Epithelial cell of proximal tubule (primary cell): ENCODE measurements around the gene ACTRT2. TPM values are rescaled to one million over a fixed set of nuclear protein-coding genes. Genes with fewer than 3 reads are reported as not detected.

Source experiments
- DNase-seq: peaks from one replicate; pipeline ENCODE4 v3.0.0-alpha.2; 2011; ENCODE audit warnings: low read depth
- H3K4me3 ChIP-seq: 2 replicates; pipeline ENCODE4 v1.5.1; 2011; ENCODE audit warnings: low read depth, mild to moderate bottlenecking, low read length
- total RNA-seq: library from RNA; depleted of rRNA; stranded (reverse); fragments of >200 nt; gene quantifications from 2 replicates; pipeline ENCODE4 v1.2.3, GENCODE V29; 2015
- TF ChIP-seq, protein P1 (sequence below): conservative IDR thresholded peaks from 2 replicates; pipeline ENCODE4 v1.5.1; 2012; ENCODE audit warnings: low read depth, mild to moderate bottlenecking, low read length

The ACTRT2 gene
- total RNA-seq, 1 donor from 2014 or later = not detected

DNA sequence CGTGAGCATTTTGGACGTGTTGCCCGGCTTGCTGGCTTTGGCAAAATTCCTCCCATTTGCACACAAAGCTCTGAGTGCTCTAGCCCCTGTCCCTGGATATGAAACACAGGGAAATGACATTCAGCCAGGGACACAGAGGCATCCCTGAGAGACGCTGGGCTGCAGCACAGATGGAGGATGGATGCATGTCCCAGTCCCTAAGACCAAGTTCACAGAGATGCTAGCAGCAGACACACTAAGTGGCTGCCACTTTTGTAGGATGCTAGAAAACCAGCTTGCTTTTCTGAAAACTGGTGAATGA, 12.5 kb downstream of the ACTRT2 start:
- no peak overlapping the region for H3K4me3 ChIP-seq
- TF ChIP-seq, protein P1, sequence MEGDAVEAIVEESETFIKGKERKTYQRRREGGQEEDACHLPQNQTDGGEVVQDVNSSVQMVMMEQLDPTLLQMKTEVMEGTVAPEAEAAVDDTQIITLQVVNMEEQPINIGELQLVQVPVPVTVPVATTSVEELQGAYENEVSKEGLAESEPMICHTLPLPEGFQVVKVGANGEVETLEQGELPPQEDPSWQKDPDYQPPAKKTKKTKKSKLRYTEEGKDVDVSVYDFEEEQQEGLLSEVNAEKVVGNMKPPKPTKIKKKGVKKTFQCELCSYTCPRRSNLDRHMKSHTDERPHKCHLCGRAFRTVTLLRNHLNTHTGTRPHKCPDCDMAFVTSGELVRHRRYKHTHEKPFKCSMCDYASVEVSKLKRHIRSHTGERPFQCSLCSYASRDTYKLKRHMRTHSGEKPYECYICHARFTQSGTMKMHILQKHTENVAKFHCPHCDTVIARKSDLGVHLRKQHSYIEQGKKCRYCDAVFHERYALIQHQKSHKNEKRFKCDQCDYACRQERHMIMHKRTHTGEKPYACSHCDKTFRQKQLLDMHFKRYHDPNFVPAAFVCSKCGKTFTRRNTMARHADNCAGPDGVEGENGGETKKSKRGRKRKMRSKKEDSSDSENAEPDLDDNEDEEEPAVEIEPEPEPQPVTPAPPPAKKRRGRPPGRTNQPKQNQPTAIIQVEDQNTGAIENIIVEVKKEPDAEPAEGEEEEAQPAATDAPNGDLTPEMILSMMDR = no peak
- no peak for DNase-seq

DNA sequence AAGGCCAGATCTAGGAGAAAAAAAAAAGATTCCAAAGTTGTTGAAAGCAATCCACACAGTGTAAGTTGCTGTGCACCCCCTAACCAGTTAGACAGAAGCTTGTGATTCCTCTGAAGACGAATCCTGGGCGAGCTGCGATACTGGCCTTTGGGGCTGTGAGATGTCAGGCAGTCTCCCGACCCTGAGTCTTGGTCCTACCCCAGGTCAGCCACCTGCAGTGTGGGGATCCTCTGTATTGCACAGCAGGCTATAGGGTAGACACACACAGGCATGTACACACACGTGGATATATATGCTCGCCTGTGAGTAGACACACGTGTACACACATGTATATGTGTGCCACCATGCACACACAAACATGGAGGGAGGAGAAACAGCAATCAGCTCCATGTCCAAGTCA, 12.9 kb downstream of the ACTRT2 start:
- TF ChIP-seq, protein P1 = no peak
- no peak overlapping the region for H3K4me3 ChIP-seq
- DNase-seq = no peak

DNA sequence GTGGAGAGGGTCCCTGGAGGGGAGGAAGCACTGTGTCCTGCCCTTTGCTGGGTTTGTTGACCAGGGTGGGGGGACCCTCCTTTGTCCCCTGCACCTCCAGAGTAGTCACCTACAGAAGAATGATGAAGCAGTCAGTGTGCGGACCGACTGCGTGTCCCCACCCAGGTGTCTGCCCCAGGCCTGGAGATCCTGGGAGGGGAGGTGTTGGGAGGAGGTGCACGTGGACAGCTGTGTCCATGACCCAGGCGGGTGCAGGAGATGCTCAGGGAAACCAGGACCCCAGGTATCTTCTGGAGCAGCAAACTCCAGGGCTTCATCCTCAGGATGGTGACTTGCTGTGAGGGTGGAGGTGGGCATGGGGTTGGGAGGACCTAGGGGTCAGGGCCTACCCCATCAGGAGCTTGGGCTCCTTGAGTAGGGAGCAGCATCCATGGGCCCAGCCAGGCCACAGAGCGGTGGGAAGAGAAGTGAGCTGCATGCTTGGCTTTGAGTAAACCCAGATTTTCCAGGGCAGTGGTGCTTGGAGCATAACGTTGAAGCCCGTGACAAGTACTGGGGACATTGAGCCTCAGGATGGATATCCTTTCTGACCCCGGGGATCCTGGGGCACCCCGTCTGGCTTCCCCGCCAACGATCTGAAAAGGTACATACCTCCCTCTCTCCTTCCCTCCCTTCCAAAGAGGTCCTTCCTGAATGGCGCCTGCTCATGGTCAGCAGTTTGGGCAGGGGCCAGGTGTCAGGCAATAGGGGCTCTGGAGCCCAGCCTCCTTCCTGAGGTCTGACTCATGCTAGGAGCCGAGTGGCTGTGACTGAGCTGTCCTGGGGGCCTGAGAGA, 13.7 kb downstream of the ACTRT2 start:
- TF ChIP-seq, protein P1 = no peak
- H3K4me3 ChIP-seq = no peak overlapping the region
- DNase-seq = no peak

DNA sequence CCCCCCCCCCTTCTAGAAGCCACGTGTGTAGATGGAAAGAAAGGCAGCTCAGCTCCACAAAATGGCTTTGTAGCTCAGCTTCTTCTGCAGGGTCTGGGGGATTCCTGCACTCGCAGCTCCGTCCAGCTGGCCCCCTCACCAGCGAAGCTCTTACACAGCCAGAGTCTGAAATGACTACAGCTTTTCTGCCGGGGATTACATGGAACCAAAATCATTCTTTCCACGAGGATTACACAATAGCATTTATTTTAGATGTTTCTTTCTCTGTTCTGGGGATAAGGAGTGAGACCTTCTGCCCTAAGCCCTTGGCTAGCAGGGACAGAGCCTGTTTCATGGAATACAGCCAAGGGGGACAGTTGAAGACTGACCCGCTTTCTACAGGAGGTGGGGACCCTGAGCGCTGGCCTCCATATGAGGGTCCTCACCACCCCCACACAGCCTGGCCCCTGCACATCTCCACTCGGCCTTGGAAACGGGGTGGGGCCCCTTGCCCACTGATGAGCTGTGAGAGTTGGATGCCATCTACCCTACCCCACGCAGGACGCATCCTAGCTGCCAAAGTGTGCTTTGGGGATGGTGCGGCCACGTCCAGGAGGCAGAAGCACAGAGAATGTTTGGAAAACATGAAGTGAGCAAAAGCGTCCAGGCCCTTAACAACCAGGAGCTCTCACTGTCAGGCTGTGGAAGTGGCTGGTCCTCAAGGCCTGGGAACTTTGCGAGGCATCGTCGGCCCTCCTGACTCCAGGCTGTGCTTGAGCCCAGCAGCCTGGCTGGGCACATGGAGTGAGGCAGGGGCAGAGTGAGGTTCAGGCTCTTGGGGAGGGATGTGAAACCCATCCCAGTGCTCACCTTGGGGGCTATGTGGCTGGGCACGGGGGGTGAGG, 14.5 kb downstream of the ACTRT2 start:
- TF ChIP-seq, protein P1 = no peak
- no peak overlapping the region for H3K4me3 ChIP-seq
- no peak for DNase-seq

DNA sequence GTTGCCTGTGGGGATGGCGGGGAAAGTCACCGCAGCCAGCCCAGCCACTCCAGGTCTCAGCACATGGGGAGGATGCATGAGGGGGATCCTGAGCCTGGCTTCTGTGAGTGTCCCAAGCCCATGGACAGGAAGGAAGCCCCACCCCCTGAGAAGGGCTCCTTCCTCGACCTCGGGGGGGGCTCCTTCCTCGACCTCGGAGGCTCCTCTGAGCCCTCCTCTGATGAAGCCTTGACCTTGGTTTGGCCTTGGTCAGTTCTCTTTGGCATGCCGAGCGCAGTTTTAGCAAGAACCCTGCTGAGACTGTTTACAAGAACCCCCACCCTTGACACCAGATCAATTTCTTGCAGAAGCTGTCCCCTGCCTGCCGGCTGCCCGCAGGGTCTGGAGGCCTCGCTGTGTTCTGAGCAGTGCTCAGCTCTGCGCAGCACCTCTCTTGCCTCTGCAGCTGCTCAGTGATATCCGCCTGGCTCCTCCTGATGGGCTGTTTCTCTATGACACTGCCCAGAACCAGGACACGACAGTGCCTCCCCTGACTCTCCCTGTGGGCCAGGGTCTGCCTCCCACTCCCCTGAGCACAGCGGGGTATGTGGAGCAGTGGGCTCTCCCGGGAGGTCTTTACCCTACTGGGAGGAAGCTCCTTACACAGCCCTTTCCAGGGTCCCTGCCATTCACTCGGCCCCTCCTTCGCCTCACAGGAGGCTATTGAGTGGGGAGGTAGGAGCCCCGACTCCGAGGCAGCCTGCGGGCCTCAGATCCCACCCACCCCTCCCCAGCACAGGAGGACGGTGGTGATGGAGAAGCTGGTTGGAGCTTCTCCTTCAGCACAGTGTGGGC, 15.4 kb downstream of the ACTRT2 start:
- TF ChIP-seq, protein P1 = no peak
- DNase-seq = no peak
- no peak overlapping the region for H3K4me3 ChIP-seq

DNA sequence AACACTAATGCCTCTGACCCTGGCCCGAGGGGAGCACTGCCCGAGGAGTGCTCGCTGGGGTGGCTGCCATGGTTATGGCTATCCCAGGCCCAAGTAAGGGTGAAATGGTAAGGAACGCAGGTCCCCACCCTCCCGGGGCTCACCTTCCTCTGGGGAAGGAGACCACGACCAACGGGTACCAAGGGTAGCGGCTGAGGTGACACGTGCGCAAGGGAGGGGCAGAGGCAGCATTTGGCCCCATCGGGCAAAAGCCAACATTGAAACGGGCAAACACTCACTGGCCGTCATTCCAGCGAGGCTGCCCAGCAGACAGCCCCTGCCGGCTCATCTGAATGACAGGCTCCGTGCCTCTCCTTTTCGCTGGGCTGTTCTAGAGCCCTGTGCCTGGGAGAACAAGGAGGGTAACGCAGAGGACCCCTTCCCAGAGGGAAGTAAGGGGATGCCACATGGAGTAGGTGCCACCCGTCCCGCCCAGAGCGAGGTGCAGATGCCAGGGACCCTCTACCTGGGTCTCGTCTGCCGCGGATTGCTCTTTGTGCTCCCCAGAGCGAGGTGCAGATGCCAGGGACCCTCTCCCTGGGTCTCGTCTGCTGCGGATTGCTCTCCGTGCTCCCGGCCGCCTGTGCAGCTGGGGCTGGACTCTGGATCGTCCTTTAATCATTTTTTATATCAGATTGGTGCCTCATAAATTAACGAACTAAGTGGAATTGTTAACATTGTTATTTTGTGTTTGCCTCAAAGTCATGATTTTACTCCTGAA, 16.2 kb downstream of the ACTRT2 start:
- no peak overlapping the region for H3K4me3 ChIP-seq
- TF ChIP-seq, protein P1 = no peak

More for the DNA sequence above, 16.2 kb downstream of the ACTRT2 start:
- DNase-seq = no peak
